Measurements from ENCODE around the gene FNDC3B.

Gene FNDC3B

GRCh38 chr3:172096881-172097420, 57.6 kb downstream of the FNDC3B start:
- no peak overlapping the region for H2AK5ac ChIP-seq (ENCODE audit: low read depth, low read length)
- peaks cover 0 to 2% of the 10 kb centered on the region in 2 donors for H3K36me3 ChIP-seq (replicated peaks in 1 of 2; ENCODE audit: control insufficient read depth in 2 of 2, insufficient read depth in 2 of 2, low read length in 2 of 2)
- H2BK120ac ChIP-seq (ENCODE audit: low read depth, low read length), result no peak overlapping the region
- no peak overlapping the region for H2BK12ac ChIP-seq (ENCODE audit: low read length)
- no peak overlapping the region for H2AFZ ChIP-seq (ENCODE audit: low read length)
- H3K9ac ChIP-seq (ENCODE audit: low read depth, low read length, poor library complexity), result no peak overlapping the region
- no peak overlapping the region for H3K4me2 ChIP-seq (ENCODE audit: insufficient read depth, low read length, poor library complexity, severe bottlenecking)
- H3K27me3 ChIP-seq (ENCODE audit: control insufficient read depth in 3 of 3, insufficient read depth in 3 of 3, low read depth in 1 of 3, low read length in 3 of 3), result no peaks in the 10 kb centered on the region
- no peak overlapping the region for H4K91ac ChIP-seq (ENCODE audit: low read depth, low read length, poor library complexity)
- no peak overlapping the region for H3K23ac ChIP-seq (ENCODE audit: low read depth, low read length, poor library complexity)
- peaks cover 2% of the 10 kb centered on the region for H3K79me1 ChIP-seq (ENCODE audit: low read depth, low read length)
- WGBS, 2 donors (ENCODE audit: extremely low coverage in 2 of 2, insufficient read length in 2 of 2, insufficient replicate concordance in 1 of 2), result 100% methylated on average over 1 of the region's 3 CpGs; no CpG with 5 or more reads in 1 of the 2 donors
- no peak overlapping the region for H3K27ac ChIP-seq (replicated peaks; ENCODE audit: low read length)
- H3K4ac ChIP-seq (ENCODE audit: low read length), result no peak overlapping the region
- peaks cover 0 to 3% of the 10 kb centered on the region in 2 donors for H3K9me3 ChIP-seq (replicated peaks in 1 of 2; ENCODE audit: control insufficient read depth in 2 of 2, insufficient read depth in 1 of 2, low read depth in 1 of 2, low read length in 2 of 2)
- H4K8ac ChIP-seq (ENCODE audit: low read depth, low read length), result no peak overlapping the region
- no peak overlapping the region for H3K14ac ChIP-seq (ENCODE audit: low read length)
- no peak overlapping the region for H3K4me3 ChIP-seq (ENCODE audit: low read length in 2 of 2)
- no peak overlapping the region for H2BK15ac ChIP-seq (ENCODE audit: low read length)
- peaks cover 9 to 15% of the 10 kb centered on the region in 2 donors for H3K4me1 ChIP-seq (ENCODE audit: control insufficient read depth in 2 of 2, insufficient read depth in 1 of 2, low read depth in 1 of 2, low read length in 2 of 2)
- H3K18ac ChIP-seq (ENCODE audit: low read length), result no peak overlapping the region
- no peak overlapping the region for H2BK5ac ChIP-seq (ENCODE audit: low read length)
- DNase-seq (ENCODE audit: low spot score), result no peak

DNA sequence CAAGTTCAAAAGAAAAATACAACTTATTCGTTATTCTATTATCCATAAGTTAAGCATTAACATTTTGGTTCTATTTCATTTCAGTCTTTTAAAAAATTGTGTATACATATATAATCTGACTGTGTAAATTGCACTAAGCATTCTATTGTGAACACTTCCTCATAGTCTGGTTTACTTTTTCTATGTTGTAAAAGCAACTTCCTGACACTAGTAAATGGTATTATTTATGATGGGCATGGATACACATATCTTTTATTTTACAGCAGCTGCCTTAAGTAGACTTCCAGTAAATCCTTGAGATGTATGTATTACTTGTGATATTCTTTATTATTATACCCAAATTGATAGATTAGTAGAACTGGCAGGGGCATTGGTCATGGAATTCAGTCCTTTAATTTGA, 58.2 kb downstream of the FNDC3B start:
- Histone ChIP-seq H3K9ac (ENCODE audit: low read depth, low read length, poor library complexity) (no peak overlapping the region), H4K91ac (ENCODE audit: low read depth, low read length, poor library complexity) (no peak overlapping the region), H3K4ac (ENCODE audit: low read length) (no peak overlapping the region), H3K4me1 (ENCODE audit: control insufficient read depth in 2 of 2, insufficient read depth in 1 of 2, low read depth in 1 of 2, low read length in 2 of 2) (peaks cover 9 to 15% of the 10 kb centered on the region in 2 donors), H2BK15ac (ENCODE audit: low read length) (no peak overlapping the region), H3K36me3 (replicated peaks in 1 of 2; ENCODE audit: control insufficient read depth in 2 of 2, insufficient read depth in 2 of 2, low read length in 2 of 2) (no peaks in the 10 kb centered on the region), H3K9me3 (replicated peaks in 1 of 2; ENCODE audit: control insufficient read depth in 2 of 2, insufficient read depth in 1 of 2, low read depth in 1 of 2, low read length in 2 of 2) (peaks cover 0 to 3% of the 10 kb centered on the region in 2 donors), H3K27ac (replicated peaks; ENCODE audit: low read length) (no peak overlapping the region), H4K8ac (ENCODE audit: low read depth, low read length) (no peak overlapping the region), H2AK5ac (ENCODE audit: low read depth, low read length) (no peak overlapping the region), H3K27me3 (ENCODE audit: control insufficient read depth in 3 of 3, insufficient read depth in 3 of 3, low read depth in 1 of 3, low read length in 3 of 3) (no peaks in the 10 kb centered on the region), H3K4me3 (ENCODE audit: low read length in 2 of 2) (no peak overlapping the region), H2BK5ac (ENCODE audit: low read length) (no peak overlapping the region), H3K14ac (ENCODE audit: low read length) (no peak overlapping the region), H3K23ac (ENCODE audit: low read depth, low read length, poor library complexity) (no peak overlapping the region), H2BK120ac (ENCODE audit: low read depth, low read length) (no peak overlapping the region), H3K4me2 (ENCODE audit: insufficient read depth, low read length, poor library complexity, severe bottlenecking) (no peak overlapping the region), H2AFZ (ENCODE audit: low read length) (no peak overlapping the region), H3K18ac (ENCODE audit: low read length) (no peak overlapping the region), H2BK12ac (ENCODE audit: low read length) (no peak overlapping the region), H3K79me1 (ENCODE audit: low read depth, low read length) (peaks cover 2% of the 10 kb centered on the region)
- no peak for DNase-seq (ENCODE audit: low spot score)
- WGBS, 2 donors (ENCODE audit: extremely low coverage in 2 of 2, insufficient read length in 2 of 2, insufficient replicate concordance in 1 of 2), result no CpG with 5 or more reads among the region's 1 CpG

DNA sequence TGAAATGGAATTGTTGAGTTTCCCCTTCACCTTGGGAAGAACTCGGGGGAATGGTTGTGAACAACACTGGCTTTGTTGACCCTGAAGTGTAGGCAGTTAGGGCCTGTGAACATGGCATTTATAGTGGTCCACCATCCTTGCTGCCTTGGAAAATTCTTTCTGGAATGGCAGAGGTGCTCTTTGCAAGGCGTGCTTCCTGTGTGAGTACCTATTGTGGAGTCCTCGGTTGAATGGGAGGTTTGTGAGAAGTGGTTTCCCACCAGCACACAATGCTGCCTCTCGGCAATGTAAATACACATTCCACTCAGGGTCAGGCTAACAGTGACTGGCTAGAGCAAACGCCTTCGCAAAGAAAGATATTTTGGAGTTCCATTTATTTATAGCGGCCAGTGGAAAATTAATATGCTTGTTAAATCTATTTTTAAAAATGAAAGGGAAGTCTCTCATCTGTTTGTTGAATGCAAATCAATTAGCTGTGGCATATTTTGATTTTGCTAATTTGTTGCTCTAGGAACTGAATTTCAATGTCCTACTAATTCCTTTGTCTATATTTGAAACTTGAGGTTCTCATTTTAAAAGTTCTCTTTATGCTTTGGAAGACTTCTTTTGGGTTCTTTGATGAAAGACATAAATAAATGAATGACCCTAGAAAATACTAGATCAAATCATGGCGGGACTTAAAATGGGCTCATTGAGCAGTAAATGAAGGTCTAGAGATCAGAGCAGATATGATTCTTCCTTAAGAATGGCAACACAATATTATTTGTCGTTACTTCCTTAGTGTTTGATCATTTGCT, 59.5 kb downstream of the FNDC3B start:
- Histone ChIP-seq H3K79me1 (ENCODE audit: low read depth, low read length) (peaks cover 2% of the 10 kb centered on the region), H3K4me3 (ENCODE audit: low read length in 2 of 2) (no peak overlapping the region), H3K27me3 (ENCODE audit: control insufficient read depth in 3 of 3, insufficient read depth in 3 of 3, low read depth in 1 of 3, low read length in 3 of 3) (no peaks in the 10 kb centered on the region), H4K8ac (ENCODE audit: low read depth, low read length) (no peak overlapping the region), H2AK5ac (ENCODE audit: low read depth, low read length) (no peak overlapping the region), H3K4me2 (ENCODE audit: insufficient read depth, low read length, poor library complexity, severe bottlenecking) (no peak overlapping the region), H3K9me3 (replicated peaks in 1 of 2; ENCODE audit: control insufficient read depth in 2 of 2, insufficient read depth in 1 of 2, low read depth in 1 of 2, low read length in 2 of 2) (no peaks in the 10 kb centered on the region), H4K91ac (ENCODE audit: low read depth, low read length, poor library complexity) (no peak overlapping the region), H2BK5ac (ENCODE audit: low read length) (no peak overlapping the region), H2BK12ac (ENCODE audit: low read length) (no peak overlapping the region), H3K4ac (ENCODE audit: low read length) (no peak overlapping the region), H3K27ac (replicated peaks; ENCODE audit: low read length) (no peak overlapping the region), H2AFZ (ENCODE audit: low read length) (no peak overlapping the region), H2BK15ac (ENCODE audit: low read length) (no peak overlapping the region), H2BK120ac (ENCODE audit: low read depth, low read length) (no peak overlapping the region), H3K36me3 (replicated peaks in 1 of 2; ENCODE audit: control insufficient read depth in 2 of 2, insufficient read depth in 2 of 2, low read length in 2 of 2) (no peaks in the 10 kb centered on the region), H3K23ac (ENCODE audit: low read depth, low read length, poor library complexity) (no peak overlapping the region), H3K14ac (ENCODE audit: low read length) (no peak overlapping the region), H3K4me1 (ENCODE audit: control insufficient read depth in 2 of 2, insufficient read depth in 1 of 2, low read depth in 1 of 2, low read length in 2 of 2) (peaks cover 11 to 21% of the 10 kb centered on the region in 2 donors), H3K18ac (ENCODE audit: low read length) (peak overlapping the region; percentile 44), H3K9ac (ENCODE audit: low read depth, low read length, poor library complexity) (no peak overlapping the region)
- WGBS, 2 donors (ENCODE audit: extremely low coverage in 2 of 2, insufficient read length in 2 of 2, insufficient replicate concordance in 1 of 2), result no CpG with 5 or more reads among the region's 9 CpGs
- DNase-seq (ENCODE audit: low spot score), result no peak

- no peak overlapping the region for H2AK5ac ChIP-seq (ENCODE audit: low read depth, low read length)
- no peak overlapping the region for H4K91ac ChIP-seq (ENCODE audit: low read depth, low read length, poor library complexity)
- no peak overlapping the region for H3K14ac ChIP-seq (ENCODE audit: low read length)
- H3K27me3 ChIP-seq (ENCODE audit: control insufficient read depth in 3 of 3, insufficient read depth in 3 of 3, low read depth in 1 of 3, low read length in 3 of 3), result no peaks in the 10 kb centered on the region
- no peak overlapping the region for H3K4me2 ChIP-seq (ENCODE audit: insufficient read depth, low read length, poor library complexity, severe bottlenecking)
- no peak overlapping the region for H2BK15ac ChIP-seq (ENCODE audit: low read length)
- WGBS, 2 donors (ENCODE audit: extremely low coverage in 2 of 2, insufficient read length in 2 of 2, insufficient replicate concordance in 1 of 2), result no CpG with 5 or more reads among the region's 1 CpG
- no peaks in the 10 kb centered on the region for H3K9me3 ChIP-seq (replicated peaks in 1 of 2; ENCODE audit: control insufficient read depth in 2 of 2, insufficient read depth in 1 of 2, low read depth in 1 of 2, low read length in 2 of 2)
- peaks cover 2% of the 10 kb centered on the region for H3K79me1 ChIP-seq (ENCODE audit: low read depth, low read length)
- H3K9ac ChIP-seq (ENCODE audit: low read depth, low read length, poor library complexity), result no peak overlapping the region
- no peak for DNase-seq (ENCODE audit: low spot score)
- no peak overlapping the region for H2BK12ac ChIP-seq (ENCODE audit: low read length)
- H2BK120ac ChIP-seq (ENCODE audit: low read depth, low read length), result no peak overlapping the region
- no peak overlapping the region for H3K27ac ChIP-seq (replicated peaks; ENCODE audit: low read length)
- H3K4me1 ChIP-seq (ENCODE audit: control insufficient read depth in 2 of 2, insufficient read depth in 1 of 2, low read depth in 1 of 2, low read length in 2 of 2), result peaks cover 11 to 26% of the 10 kb centered on the region in 2 donors
- H3K4me3 ChIP-seq (ENCODE audit: low read length in 2 of 2), result no peak overlapping the region
- H3K4ac ChIP-seq (ENCODE audit: low read length), result no peak overlapping the region
- H3K18ac ChIP-seq (ENCODE audit: low read length), result peak overlapping the region; percentile 44
- no peak overlapping the region for H2AFZ ChIP-seq (ENCODE audit: low read length)
- H3K36me3 ChIP-seq (replicated peaks in 1 of 2; ENCODE audit: control insufficient read depth in 2 of 2, insufficient read depth in 2 of 2, low read length in 2 of 2), result no peaks in the 10 kb centered on the region
- H4K8ac ChIP-seq (ENCODE audit: low read depth, low read length), result no peak overlapping the region
- H2BK5ac ChIP-seq (ENCODE audit: low read length), result no peak overlapping the region
- H3K23ac ChIP-seq (ENCODE audit: low read depth, low read length, poor library complexity), result no peak overlapping the region
Measured at GRCh38 chr3:172099495-172099808, 60.1 kb downstream of the FNDC3B start.
